Neuronal stem cell (in vitro differentiated cells): ENCODE data around the gene APOC1.

Experiments used
- DNase-seq: peaks from one replicate; pipeline ENCODE4 v3.0.0-alpha.2; 2013; ENCODE audit warnings: low spot score
- H2AFZ ChIP-seq: one replicate; pipeline ENCODE4 v1.6.1; 2013; ENCODE audit warnings: mild to moderate bottlenecking, low read length, inconsistent platforms
- H2AK5ac ChIP-seq: 2 replicates; pipeline ENCODE4 v1.6.1; 2013; ENCODE audit warnings: low read depth, mild to moderate bottlenecking, inconsistent platforms, low read length, moderate library complexity, mixed read lengths
- H2BK120ac ChIP-seq: 2 replicates; pipeline ENCODE4 v1.6.1; 2013; ENCODE audit warnings: low read depth, mild to moderate bottlenecking, inconsistent platforms, low read length, moderate library complexity, mixed read lengths
- H2BK12ac ChIP-seq: one replicate; pipeline ENCODE4 v1.6.1; 2013; ENCODE audit warnings: low read length, inconsistent platforms
- H2BK15ac ChIP-seq: 2 replicates; pipeline ENCODE4 v1.6.1; 2013; ENCODE audit warnings: mild to moderate bottlenecking, low read length, inconsistent platforms, mixed read lengths
- H2BK5ac ChIP-seq: one replicate; pipeline ENCODE4 v1.6.1; 2013; ENCODE audit warnings: inconsistent platforms, mild to moderate bottlenecking, low read length, moderate library complexity
- H3K14ac ChIP-seq: one replicate; pipeline ENCODE4 v1.6.1; 2013; ENCODE audit warnings: low read length, inconsistent platforms
- H3K18ac ChIP-seq: 2 replicates; pipeline ENCODE4 v1.6.1; 2013; ENCODE audit warnings: low read length, inconsistent platforms
- H3K23ac ChIP-seq: 2 replicates; pipeline ENCODE4 v1.6.1; 2013; ENCODE audit warnings: low read depth, mild to moderate bottlenecking, mixed read lengths, low read length, inconsistent platforms; ENCODE audit not compliant: poor library complexity
- H3K27ac ChIP-seq: replicated peaks from 3 replicates; pipeline ENCODE4 v1.5.1; 2013; ENCODE audit warnings: low read length, inconsistent platforms
- H3K27me3 ChIP-seq, 3 experiments: 2 replicates each; pipeline ENCODE4 v1.6.1; 2013; ENCODE audit warnings: low read length in 3 of 3, mild to moderate bottlenecking in 2 of 3, inconsistent platforms in 1 of 3, low read depth in 1 of 3, mixed read lengths in 1 of 3, moderate library complexity in 1 of 3; ENCODE audit not compliant: control insufficient read depth in 3 of 3, insufficient read depth in 3 of 3
- H3K36me3 ChIP-seq, 2 donors: replicated peaks in 1 of 2; 2 replicates each; pipeline ENCODE4 v1.6.1; 2013; ENCODE audit warnings: low read length in 2 of 2; ENCODE audit not compliant: control insufficient read depth in 2 of 2, insufficient read depth in 2 of 2
- H3K4ac ChIP-seq: 2 replicates; pipeline ENCODE4 v1.6.1; 2013; ENCODE audit warnings: inconsistent platforms, mild to moderate bottlenecking, low read length, moderate library complexity
- H3K4me1 ChIP-seq, 2 donors: 1 replicate in 1 of 2; 2 replicates in 1 of 2; pipeline ENCODE4 v1.6.1; 2013; ENCODE audit warnings: low read length in 2 of 2, low read depth in 1 of 2; ENCODE audit not compliant: control insufficient read depth in 2 of 2, insufficient read depth in 1 of 2
- H3K4me2 ChIP-seq: one replicate; pipeline ENCODE4 v1.6.1; 2013; ENCODE audit warnings: mild to moderate bottlenecking, low read length, inconsistent platforms; ENCODE audit not compliant: insufficient read depth, poor library complexity, severe bottlenecking
- H3K4me3 ChIP-seq, 2 donors: 2 replicates each; pipeline ENCODE4 v1.5.1; 2013; ENCODE audit warnings: low read length in 2 of 2, mild to moderate bottlenecking in 2 of 2, inconsistent platforms in 1 of 2, moderate library complexity in 1 of 2
- H3K79me1 ChIP-seq: one replicate; pipeline ENCODE4 v1.6.1; 2013; ENCODE audit warnings: low read depth, mild to moderate bottlenecking, inconsistent platforms, low read length, moderate library complexity
- H3K9ac ChIP-seq: one replicate; pipeline ENCODE4 v1.6.1; 2013; ENCODE audit warnings: mild to moderate bottlenecking, low read depth, low read length, inconsistent platforms; ENCODE audit not compliant: poor library complexity
- H3K9me3 ChIP-seq, 2 donors: replicated peaks in 1 of 2; 2 replicates each; pipeline versions ENCODE3 to v1.6.1; 2013; ENCODE audit warnings: low read length in 2 of 2, mild to moderate bottlenecking in 2 of 2, inconsistent platforms in 1 of 2, low read depth in 1 of 2, mixed read lengths in 1 of 2, moderate library complexity in 1 of 2; ENCODE audit not compliant: control insufficient read depth in 2 of 2, insufficient read depth in 1 of 2
- H4K8ac ChIP-seq: one replicate; pipeline ENCODE4 v1.6.1; 2013; ENCODE audit warnings: low read depth, mild to moderate bottlenecking, inconsistent platforms, low read length, moderate library complexity
- H4K91ac ChIP-seq: one replicate; pipeline ENCODE4 v1.6.1; 2013; ENCODE audit warnings: low read length, low read depth, mild to moderate bottlenecking, inconsistent platforms; ENCODE audit not compliant: poor library complexity
- WGBS, 2 donors: extraction: QIAGEN DNeasy Blood & Tissue Kit; methylation state at CpG; one replicate each; pipeline ENCODE4 v1.1.7; 2013; ENCODE audit warnings: missing lambda C conversion rate in 2 of 2, mixed read lengths in 1 of 2; ENCODE audit not compliant: insufficient read length in 2 of 2, insufficient replicate concordance in 1 of 2; ENCODE audit errors: extremely low coverage in 2 of 2; 5-methylcytosine and 5-hydroxymethylcytosine counted together

Gene APOC1

GRCh38 chr19:44954278-44954648 lies 39.9 kb downstream of the APOC1 start:
- no peak for DNase-seq
- peak overlapping the region; percentile 88 for H2AFZ ChIP-seq
- H3K4me1 ChIP-seq: peaks cover 6 to 11% of the 10 kb centered on the region in 2 donors
- H2BK120ac ChIP-seq: no peak overlapping the region
- no peak overlapping the region for H2BK12ac ChIP-seq
- peak overlapping the region; percentile 81 for H3K9ac ChIP-seq
- peaks cover 5 to 8% of the 10 kb centered on the region in 2 donors for H3K36me3 ChIP-seq
- H2BK15ac ChIP-seq: no peak overlapping the region
- H2AK5ac ChIP-seq: no peak overlapping the region
- H4K91ac ChIP-seq: no peak overlapping the region
- no peaks in the 10 kb centered on the region for H3K9me3 ChIP-seq
- H4K8ac ChIP-seq: no peak overlapping the region
- peak overlapping the region; percentile 68 to 84 for H3K4me3 ChIP-seq
- peak overlapping the region; percentile 74 for H3K4me2 ChIP-seq
- no peak overlapping the region for H3K4ac ChIP-seq
- no CpG with 5 or more reads among the region's 13 CpGs for WGBS, 2 donors
- peak overlapping the region; percentile 51 for H3K18ac ChIP-seq
- no peak overlapping the region for H3K14ac ChIP-seq
- H3K27ac ChIP-seq: peak overlapping the region; percentile 89
- peaks cover 15% of the 10 kb centered on the region for H3K79me1 ChIP-seq
- H2BK5ac ChIP-seq: no peak overlapping the region
- H3K27me3 ChIP-seq: no peaks in the 10 kb centered on the region
- H3K23ac ChIP-seq: no peak overlapping the region

DNA sequence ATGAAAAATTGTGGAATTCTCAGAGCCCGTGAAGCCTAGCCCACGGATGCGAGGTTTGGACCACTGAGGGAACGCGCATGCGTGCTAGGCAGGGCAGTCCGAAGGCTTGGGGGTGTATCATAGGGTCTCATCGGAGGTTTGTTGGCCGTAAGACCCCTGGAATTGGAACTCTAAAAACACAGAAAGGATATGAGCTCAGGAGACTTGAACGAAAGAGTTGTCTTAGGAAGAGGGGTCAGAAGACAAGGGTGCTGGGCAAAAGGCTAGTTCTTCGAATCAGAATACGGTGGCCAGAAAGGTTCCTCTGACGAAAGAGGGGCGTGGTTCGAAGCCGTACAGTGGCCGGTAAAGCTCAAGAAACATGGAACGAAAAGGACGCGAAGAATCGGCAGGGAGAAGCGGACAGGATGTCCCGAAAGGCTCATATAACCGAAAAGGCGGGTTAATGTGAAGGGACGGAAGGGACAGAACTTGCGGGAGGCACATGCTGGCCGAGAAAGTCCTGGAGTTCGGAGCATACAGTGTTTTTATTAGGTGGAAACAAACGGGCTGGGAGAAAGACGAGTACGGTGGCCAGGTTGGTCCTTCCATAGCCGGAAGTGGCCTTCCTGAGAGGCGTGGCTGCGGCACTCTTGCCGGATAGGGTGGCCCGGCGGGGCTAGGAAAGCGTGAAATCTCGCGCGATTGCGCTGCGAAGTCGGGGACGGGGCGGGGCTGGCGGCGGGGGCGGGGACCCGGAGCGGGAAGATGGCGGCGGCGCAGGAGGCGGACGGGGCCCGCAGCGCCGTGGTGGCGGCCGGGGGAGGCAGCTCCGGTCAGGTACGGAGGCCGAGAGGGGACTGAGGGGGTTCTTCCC lies 40.5 kb downstream of the APOC1 start, which contains the start of gene CLPTM1:
Gene CLPTM1 (plus strand): TSS at position 732 of the 856 bp plus-strand sequence. CDS start 16 bp downstream, at position 748.
- H3K14ac ChIP-seq: peak within 1 kb of the TSS; percentile 99
- H2BK15ac ChIP-seq: no peak within 1 kb of the TSS
- H3K4me3 ChIP-seq: peak within 1 kb of the TSS; percentile 68 to 97
- peak within 1 kb of the TSS; percentile 89 for H3K27ac ChIP-seq
- H3K79me1 ChIP-seq: peaks cover 16% of the 10 kb centered on the region
- H3K9me3 ChIP-seq: no peaks in the 10 kb centered on the region
- peak within 1 kb of the TSS; percentile 74 for H3K4me2 ChIP-seq
- peaks cover 1 to 13% of the 10 kb centered on the region in 2 donors for H3K36me3 ChIP-seq
- no peak within 1 kb of the TSS for H4K8ac ChIP-seq
- H2AFZ ChIP-seq: peak within 1 kb of the TSS; percentile 88
- no peak within 1 kb of the TSS for H4K91ac ChIP-seq
- H3K23ac ChIP-seq: peak within 1 kb of the TSS; percentile 87
- peak within 1 kb of the TSS; percentile 92 for H2BK5ac ChIP-seq
- H3K4me1 ChIP-seq: peaks cover 6 to 11% of the 10 kb centered on the region in 2 donors
- no peak within 1 kb of the TSS for H2BK12ac ChIP-seq
- DNase-seq: peak; percentile 94
- H3K4ac ChIP-seq: no peak within 1 kb of the TSS
- no peak within 1 kb of the TSS for H2BK120ac ChIP-seq
- no peaks in the 10 kb centered on the region for H3K27me3 ChIP-seq
- no peak within 1 kb of the TSS for H2AK5ac ChIP-seq
- peak within 1 kb of the TSS; percentile 95 for H3K9ac ChIP-seq
- H3K18ac ChIP-seq: peak within 1 kb of the TSS; percentile 96
- no CpG with 5 or more reads among the region's 65 CpGs for WGBS, 2 donors

DNA sequence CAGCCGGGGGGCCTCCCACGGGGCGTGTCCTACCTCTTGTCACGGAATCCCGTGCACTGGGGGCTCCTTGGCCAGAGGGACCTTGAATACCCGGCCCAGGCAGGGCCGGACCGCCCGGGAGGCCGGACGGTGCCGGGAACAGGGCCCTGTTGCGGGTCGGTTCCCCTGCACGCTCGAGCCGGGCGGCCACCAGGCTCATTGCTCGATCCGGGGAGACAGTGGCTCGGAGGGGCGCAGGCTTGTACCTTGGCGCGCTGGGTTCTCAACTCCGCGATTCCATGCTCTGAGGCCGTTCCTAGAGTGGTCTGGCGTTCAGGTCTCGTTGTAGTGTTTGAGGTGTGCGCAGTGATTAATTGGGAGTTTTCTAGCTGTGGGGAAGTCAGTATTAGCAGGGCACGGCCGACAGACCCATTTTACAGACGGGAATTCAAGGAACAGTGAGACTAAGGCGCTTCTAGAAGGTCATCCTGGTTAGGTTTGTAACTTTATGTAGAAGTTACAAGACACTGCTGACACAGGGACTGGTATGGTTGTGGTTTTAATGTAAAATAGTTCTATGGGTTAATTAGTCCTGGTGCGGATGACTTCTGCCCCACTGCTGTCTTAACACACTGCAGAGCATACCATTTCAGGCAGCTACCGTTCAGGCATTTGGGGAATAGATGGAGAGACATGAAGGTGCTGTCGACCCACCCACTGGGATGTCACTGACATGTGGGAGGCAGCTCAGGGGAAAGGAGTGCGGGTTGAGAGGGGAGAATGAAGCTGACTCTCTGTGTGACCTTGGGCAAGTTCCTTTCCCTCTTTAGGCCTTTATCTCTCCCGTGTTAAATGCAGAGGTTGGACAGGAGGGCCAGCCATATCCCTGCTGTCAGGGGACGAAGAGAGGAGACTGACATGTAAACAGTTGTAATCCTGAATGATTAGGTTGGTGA lies 41.4 kb downstream of the APOC1 start:
- Histone ChIP-seq H2AFZ (peak overlapping the region; percentile 82), H3K4me2 (peak overlapping the region; percentile 72), H3K27me3 (no peaks in the 10 kb centered on the region), H2AK5ac (no peak overlapping the region), H2BK5ac (peak overlapping the region; percentile 92), H3K18ac (peak overlapping the region; percentile 89), H3K9ac (peak overlapping the region; percentile 95), H3K14ac (peak overlapping the region; percentile 99), H3K4ac (no peak overlapping the region), H4K8ac (no peak overlapping the region), H3K9me3 (no peaks in the 10 kb centered on the region), H3K27ac (no peak overlapping the region), H2BK15ac (no peak overlapping the region), H3K23ac (peak overlapping the region; percentile 87), H3K4me3 (peak overlapping the region; percentile 68 to 97), H2BK120ac (no peak overlapping the region), H3K36me3 (peaks cover 5 to 17% of the 10 kb centered on the region in 2 donors), H3K4me1 (peaks cover 6 to 11% of the 10 kb centered on the region in 2 donors), H4K91ac (no peak overlapping the region), H3K79me1 (peaks cover 20% of the 10 kb centered on the region), H2BK12ac (no peak overlapping the region)
- DNase-seq: no peak
- no CpG with 5 or more reads among the region's 40 CpGs for WGBS, 2 donors
